ENCODE measurements around the gene TM9SF2.
"Not testable (repeated sequence)": the region's sequence is repeated elsewhere in the genome, so short reads cannot be mapped to it uniquely, and the experiment has no call there.

Gene TM9SF2

GRCh38 chr13:99501184-99501847, at the start of gene TM9SF2:
TSS of gene TM9SF2 (plus strand) at chr13:99501472. CDS start at chr13:99501607, 135 bp downstream.
- FAIRE-seq: peak; percentile 31

GRCh38 chr13:99454518-99455183, 46.6 kb upstream of the TM9SF2 start:
- no peak for FAIRE-seq

GRCh38 chr13:99459099-99459850, 42.0 kb upstream of the TM9SF2 start:
- no peak for FAIRE-seq

- not testable (repeated sequence) for FAIRE-seq
Observed at GRCh38 chr13:99460802-99461201, 40.5 kb upstream of the TM9SF2 start.

- no peak for FAIRE-seq
Observed at GRCh38 chr13:99463646-99464397, 37.5 kb upstream of the TM9SF2 start.

- no peak for FAIRE-seq
Observed at GRCh38 chr13:99464441-99464949, 36.8 kb upstream of the TM9SF2 start.

GRCh38 chr13:99465454-99465853, 35.8 kb upstream of the TM9SF2 start:
- no peak for FAIRE-seq

GRCh38 chr13:99467764-99468163, 33.5 kb upstream of the TM9SF2 start:
- no peak for FAIRE-seq

GRCh38 chr13:99469041-99469440, 32.2 kb upstream of the TM9SF2 start:
- no peak for FAIRE-seq

- FAIRE-seq: no peak
Observed at GRCh38 chr13:99470027-99470426, 31.2 kb upstream of the TM9SF2 start.

GRCh38 chr13:99471221-99472121, 29.8 kb upstream of the TM9SF2 start:
- FAIRE-seq: no peak

GRCh38 chr13:99472122-99472440, 29.2 kb upstream of the TM9SF2 start:
- FAIRE-seq: no peak

- no peak for FAIRE-seq
Observed at GRCh38 chr13:99473515-99473914, 27.8 kb upstream of the TM9SF2 start.

GRCh38 chr13:99476648-99477047, 24.6 kb upstream of the TM9SF2 start:
- FAIRE-seq: no peak

GRCh38 chr13:99477493-99477892, 23.8 kb upstream of the TM9SF2 start:
- no peak for FAIRE-seq

- no peak for FAIRE-seq
Observed at GRCh38 chr13:99481366-99481765, 19.9 kb upstream of the TM9SF2 start.

- FAIRE-seq: no peak
Observed at GRCh38 chr13:99484473-99484872, 16.8 kb upstream of the TM9SF2 start.

GRCh38 chr13:99486996-99487395, 14.3 kb upstream of the TM9SF2 start:
- no peak for FAIRE-seq

- no peak for FAIRE-seq
Observed at GRCh38 chr13:99489028-99489427, 12.2 kb upstream of the TM9SF2 start.

GRCh38 chr13:99491750-99492149, 9.5 kb upstream of the TM9SF2 start:
- FAIRE-seq: not testable (repeated sequence)

- no peak for FAIRE-seq
Observed at GRCh38 chr13:99495466-99496183, 5.6 kb upstream of the TM9SF2 start.

All from TTC549 (cell line).